ENCODE data around the gene PAPPA2.
"Not testable (repeated sequence)": the region's sequence is repeated elsewhere in the genome, so short reads cannot be mapped to it uniquely, and the experiment has no call there.

Gene PAPPA2

DNA sequence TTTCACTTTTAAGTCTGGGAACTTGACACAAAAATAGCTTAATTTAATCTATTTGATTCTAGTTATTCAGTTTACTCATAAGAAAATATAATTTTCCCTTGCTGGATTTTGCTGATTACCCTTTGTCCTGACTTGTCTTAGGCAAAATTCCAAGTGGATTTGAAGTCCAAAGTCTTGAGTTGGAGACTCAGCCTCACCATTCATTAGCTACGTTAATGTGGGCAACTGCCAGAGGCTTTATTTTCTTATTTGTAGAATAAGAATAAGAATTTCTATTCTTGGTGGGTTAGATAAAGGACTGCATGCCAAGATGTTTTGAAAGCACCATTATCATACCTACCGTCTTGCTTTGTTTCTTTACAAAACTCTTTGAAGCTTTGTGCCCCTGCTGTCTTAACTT lies 22.8 kb upstream of the PAPPA2 start:
- TF ChIP-seq, protein P1, sequence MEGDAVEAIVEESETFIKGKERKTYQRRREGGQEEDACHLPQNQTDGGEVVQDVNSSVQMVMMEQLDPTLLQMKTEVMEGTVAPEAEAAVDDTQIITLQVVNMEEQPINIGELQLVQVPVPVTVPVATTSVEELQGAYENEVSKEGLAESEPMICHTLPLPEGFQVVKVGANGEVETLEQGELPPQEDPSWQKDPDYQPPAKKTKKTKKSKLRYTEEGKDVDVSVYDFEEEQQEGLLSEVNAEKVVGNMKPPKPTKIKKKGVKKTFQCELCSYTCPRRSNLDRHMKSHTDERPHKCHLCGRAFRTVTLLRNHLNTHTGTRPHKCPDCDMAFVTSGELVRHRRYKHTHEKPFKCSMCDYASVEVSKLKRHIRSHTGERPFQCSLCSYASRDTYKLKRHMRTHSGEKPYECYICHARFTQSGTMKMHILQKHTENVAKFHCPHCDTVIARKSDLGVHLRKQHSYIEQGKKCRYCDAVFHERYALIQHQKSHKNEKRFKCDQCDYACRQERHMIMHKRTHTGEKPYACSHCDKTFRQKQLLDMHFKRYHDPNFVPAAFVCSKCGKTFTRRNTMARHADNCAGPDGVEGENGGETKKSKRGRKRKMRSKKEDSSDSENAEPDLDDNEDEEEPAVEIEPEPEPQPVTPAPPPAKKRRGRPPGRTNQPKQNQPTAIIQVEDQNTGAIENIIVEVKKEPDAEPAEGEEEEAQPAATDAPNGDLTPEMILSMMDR (IDR thresholded peaks at IDR 0.05; ENCODE audit: insufficient read depth, low read length, poor library complexity, severe bottlenecking): no peak
- H3K4me3 ChIP-seq (replicated peaks; ENCODE audit: low read depth, low read length): no peak overlapping the region
- DNase-seq (ENCODE audit: extremely low read depth, insufficient read length): no peak
- no peaks in the 10 kb centered on the region for H3K27me3 ChIP-seq (replicated peaks; ENCODE audit: control insufficient read depth, insufficient read depth, low read length)
- no peaks in the 10 kb centered on the region for H3K36me3 ChIP-seq (ENCODE audit: control insufficient read depth, insufficient read depth, low read length)

DNA sequence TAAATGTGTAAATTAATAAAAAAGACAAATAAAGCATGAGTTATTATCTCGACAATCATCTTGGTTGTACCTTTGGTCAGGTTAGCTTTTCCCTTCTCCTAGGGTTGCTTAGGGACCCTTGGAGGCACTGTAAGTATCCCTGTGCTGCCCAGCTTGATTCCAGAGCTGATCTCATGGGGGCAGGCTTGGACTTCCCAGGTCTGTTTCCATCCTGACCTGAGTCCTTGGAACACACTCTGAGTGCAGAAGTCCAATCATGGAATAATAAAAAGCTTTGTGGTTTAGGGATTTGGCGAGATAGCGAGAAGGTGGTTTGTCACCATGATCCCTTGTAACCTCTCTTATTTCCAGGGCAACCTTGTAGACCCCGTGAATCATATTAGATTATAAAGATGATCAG lies 18.7 kb upstream of the PAPPA2 start:
- TF ChIP-seq, protein P1 (IDR thresholded peaks at IDR 0.05; ENCODE audit: insufficient read depth, low read length, poor library complexity, severe bottlenecking): no peak
- H3K36me3 ChIP-seq (ENCODE audit: control insufficient read depth, insufficient read depth, low read length): no peaks in the 10 kb centered on the region

DNA sequence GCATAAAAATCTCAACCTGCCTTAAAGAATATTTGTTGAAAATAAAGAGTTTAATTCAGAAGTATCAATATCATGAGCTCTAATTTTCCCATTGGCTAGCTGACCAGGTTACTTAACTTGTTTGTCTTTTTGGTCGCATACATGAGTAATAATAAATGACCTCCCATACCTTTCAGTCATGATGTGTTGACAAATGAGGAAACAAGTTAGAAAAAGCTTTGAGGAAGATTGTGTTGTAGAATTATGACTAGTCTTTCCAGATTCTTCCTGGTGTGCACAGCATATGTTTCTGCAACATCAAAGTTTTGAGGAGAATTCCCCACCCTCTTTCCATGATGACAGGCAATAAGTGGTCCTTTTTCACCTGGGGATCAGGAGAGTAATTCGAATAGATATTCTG lies 17.6 kb upstream of the PAPPA2 start:
- no peaks in the 10 kb centered on the region for H3K36me3 ChIP-seq (ENCODE audit: control insufficient read depth, insufficient read depth, low read length)
- TF ChIP-seq, protein P1 (IDR thresholded peaks at IDR 0.05; ENCODE audit: insufficient read depth, low read length, poor library complexity, severe bottlenecking): no peak
- no peak overlapping the region for H3K4me3 ChIP-seq (replicated peaks; ENCODE audit: low read depth, low read length)
- no peak for DNase-seq (ENCODE audit: extremely low read depth, insufficient read length)
- no peaks in the 10 kb centered on the region for H3K27me3 ChIP-seq (replicated peaks; ENCODE audit: control insufficient read depth, insufficient read depth, low read length)

More for the DNA sequence above, 18.7 kb upstream of the PAPPA2 start:
- DNase-seq (ENCODE audit: extremely low read depth, insufficient read length): no peak
- Histone ChIP-seq H3K27me3 (replicated peaks; ENCODE audit: control insufficient read depth, insufficient read depth, low read length) (no peaks in the 10 kb centered on the region), H3K4me3 (replicated peaks; ENCODE audit: low read depth, low read length) (no peak overlapping the region)

DNA sequence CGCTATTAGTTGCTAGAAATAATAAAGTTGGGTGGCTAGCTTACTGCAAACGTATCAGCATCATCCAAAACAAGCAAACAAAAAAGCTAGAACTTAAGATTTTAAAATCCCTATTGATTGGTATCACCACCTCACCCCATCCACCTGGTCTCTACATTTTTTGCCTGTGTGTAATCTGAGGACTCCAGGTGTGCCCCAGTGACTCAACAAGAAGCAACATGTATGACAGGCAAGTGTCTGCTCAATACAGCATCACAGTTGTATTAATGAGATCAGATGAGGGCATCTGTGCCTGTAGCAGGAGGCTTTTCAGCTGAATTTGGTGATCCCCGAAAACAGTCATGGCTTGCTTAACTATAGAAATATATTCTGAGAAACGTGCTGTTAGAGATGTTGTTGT lies 14.6 kb upstream of the PAPPA2 start:
- Histone ChIP-seq H3K4me3 (replicated peaks; ENCODE audit: low read depth, low read length) (no peak overlapping the region), H3K36me3 (ENCODE audit: control insufficient read depth, insufficient read depth, low read length) (no peaks in the 10 kb centered on the region), H3K27me3 (replicated peaks; ENCODE audit: control insufficient read depth, insufficient read depth, low read length) (no peaks in the 10 kb centered on the region)
- TF ChIP-seq, protein P1 (IDR thresholded peaks at IDR 0.05; ENCODE audit: insufficient read depth, low read length, poor library complexity, severe bottlenecking): no peak
- DNase-seq (ENCODE audit: extremely low read depth, insufficient read length): no peak

DNA sequence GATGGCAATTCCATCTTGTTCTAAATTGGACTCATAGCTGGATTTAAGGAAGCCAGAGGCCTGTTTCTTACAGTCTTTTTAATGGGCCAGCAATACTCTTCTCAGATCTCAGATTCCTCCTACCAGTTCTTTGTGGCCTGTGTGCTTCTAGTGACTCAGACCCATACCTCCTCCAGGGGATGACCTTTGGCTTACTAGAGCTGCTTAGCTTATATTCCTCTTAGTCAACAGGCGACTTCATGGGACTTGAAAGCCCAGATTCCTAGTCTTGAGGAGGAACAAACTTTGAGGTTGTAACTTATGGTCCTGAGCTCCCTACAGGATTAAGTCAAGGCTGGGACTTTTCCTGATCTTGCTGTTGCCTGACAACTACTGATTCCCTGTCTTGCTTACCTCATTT lies 12.4 kb upstream of the PAPPA2 start:
- TF ChIP-seq, protein P1 (IDR thresholded peaks at IDR 0.05; ENCODE audit: insufficient read depth, low read length, poor library complexity, severe bottlenecking): no peak
- H3K36me3 ChIP-seq (ENCODE audit: control insufficient read depth, insufficient read depth, low read length): no peaks in the 10 kb centered on the region
- DNase-seq (ENCODE audit: extremely low read depth, insufficient read length): no peak
- no peaks in the 10 kb centered on the region for H3K27me3 ChIP-seq (replicated peaks; ENCODE audit: control insufficient read depth, insufficient read depth, low read length)
- H3K4me3 ChIP-seq (replicated peaks; ENCODE audit: low read depth, low read length): no peak overlapping the region

DNA sequence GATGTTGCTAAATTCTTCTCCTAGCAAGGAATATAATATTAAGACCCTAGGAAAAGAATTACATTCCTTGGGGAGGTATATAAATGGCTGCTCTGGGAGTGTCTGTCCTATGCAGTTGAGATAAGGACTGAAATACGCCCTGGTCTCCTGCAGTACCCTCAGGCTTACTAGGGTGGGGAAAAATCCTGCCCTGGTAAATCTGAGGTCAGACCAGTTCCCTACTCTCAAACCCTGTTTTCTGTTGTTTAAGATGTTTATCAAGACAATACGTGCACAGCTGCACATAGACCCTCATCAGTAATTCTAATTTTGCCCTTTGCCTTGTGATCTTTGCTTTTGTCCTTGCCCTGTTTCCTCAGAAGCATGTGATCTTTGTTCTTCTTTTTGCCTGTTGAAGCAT lies 11.2 kb upstream of the PAPPA2 start:
- not testable (repeated sequence) for H3K4me3 ChIP-seq (replicated peaks; ENCODE audit: low read depth, low read length); H3K27me3 ChIP-seq (replicated peaks; ENCODE audit: control insufficient read depth, insufficient read depth, low read length); H3K36me3 ChIP-seq (ENCODE audit: control insufficient read depth, insufficient read depth, low read length); DNase-seq (ENCODE audit: extremely low read depth, insufficient read length)

All from GM06990 (cell line).